Stimulated activated CD4-positive, alpha-beta T cell treated with anti-CD3 and anti-CD28 coated beads, Interleukin-1b, Interleukin-23, amount 100 ng/mL, for 4 hours (primary cell): ENCODE data around the gene SH3BP4.

Source experiments
- DNase-seq, 2 donors: peaks; one replicate each; pipeline ENCODE4 v3.0.0-alpha.2; 2020; ENCODE audit warnings: low read depth in 2 of 2

The SH3BP4 gene

GRCh38 chr2:234998404-234999211 is 46.8 kb downstream of the SH3BP4 start:
- DNase-seq, result no peak

DNA sequence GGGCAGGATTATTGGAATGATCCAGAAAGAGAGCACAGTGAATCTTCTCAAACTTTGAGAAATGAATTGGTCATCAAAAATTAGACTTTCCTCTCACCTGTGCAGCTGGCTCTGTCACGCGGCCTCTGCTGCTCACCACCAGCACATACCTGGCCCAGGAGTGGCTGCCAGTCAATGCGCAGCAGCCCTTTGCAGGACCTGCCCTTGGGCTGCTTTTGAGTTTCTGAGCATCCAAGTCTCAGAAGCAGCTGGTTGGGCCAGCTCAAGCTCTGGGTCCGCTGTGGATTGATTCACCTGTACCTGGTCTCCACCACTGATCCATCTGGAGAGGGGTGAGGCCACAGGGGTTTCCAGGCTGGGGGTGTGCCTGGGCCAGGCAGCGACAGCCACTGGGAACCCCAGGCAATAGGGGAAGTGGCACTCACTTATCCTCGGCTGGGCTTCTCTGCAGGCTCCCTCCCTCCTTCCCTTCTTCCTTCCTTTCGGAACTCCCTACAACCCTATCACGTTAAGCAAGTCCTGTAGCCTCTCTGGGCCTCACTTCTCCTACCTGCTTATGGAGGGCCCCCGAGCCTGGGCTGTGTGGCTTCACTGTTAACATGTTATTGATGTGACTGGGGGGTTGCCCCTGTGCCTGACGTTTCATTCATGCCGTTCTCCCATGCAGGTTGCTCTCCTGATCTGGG is 48.1 kb downstream of the SH3BP4 start:
- DNase-seq, result no peak

GRCh38 chr2:235000426-235001236 is 48.8 kb downstream of the SH3BP4 start:
- no peak for DNase-seq

GRCh38 chr2:235001237-235002133 is 49.7 kb downstream of the SH3BP4 start:
- no peak for DNase-seq

DNA sequence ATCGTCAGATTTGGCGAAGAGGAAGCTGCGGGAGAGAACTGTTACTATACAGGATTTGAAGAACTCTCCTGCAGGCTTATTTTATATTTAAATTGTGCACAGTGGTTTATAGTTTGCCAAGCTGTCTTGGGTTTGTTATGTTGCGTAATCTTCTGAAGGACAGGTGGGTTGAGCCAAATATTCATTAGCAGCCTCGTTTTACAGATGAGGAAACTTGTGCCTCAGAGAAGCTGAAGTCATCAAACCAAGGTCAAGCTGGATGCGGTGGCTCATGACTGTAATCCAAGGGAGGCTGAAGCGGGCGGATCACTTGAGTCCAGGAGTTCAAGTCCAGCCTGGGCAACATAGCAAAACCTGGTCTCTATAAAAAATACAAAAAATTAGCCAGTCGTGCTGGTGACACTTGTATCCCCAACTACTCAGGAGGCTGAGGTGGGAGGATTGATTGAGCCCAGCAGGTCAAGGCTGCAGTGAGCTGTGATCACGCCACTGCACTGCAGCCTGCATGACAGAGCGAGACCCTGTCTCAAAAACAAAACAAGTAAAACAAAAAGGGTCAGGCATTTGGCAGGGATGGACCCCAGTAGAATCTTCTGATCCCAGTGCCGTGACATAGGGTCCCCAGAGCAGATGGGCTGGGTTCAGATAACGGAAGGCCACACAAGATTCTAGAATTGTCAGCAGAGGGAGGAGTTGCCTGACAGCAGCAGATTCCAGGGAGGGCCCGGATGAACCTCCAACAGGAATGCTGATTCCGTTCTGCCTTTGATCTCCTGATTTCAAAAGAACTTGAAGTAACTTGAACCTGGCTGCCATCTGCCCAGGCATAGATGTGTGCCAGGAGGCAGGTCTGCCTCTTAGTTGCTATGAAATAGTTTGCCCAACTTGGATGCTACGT is 50.6 kb downstream of the SH3BP4 start:
- no peak for DNase-seq

- no peak for DNase-seq
Measured at GRCh38 chr2:235003096-235003775, 51.4 kb downstream of the SH3BP4 start.

DNA sequence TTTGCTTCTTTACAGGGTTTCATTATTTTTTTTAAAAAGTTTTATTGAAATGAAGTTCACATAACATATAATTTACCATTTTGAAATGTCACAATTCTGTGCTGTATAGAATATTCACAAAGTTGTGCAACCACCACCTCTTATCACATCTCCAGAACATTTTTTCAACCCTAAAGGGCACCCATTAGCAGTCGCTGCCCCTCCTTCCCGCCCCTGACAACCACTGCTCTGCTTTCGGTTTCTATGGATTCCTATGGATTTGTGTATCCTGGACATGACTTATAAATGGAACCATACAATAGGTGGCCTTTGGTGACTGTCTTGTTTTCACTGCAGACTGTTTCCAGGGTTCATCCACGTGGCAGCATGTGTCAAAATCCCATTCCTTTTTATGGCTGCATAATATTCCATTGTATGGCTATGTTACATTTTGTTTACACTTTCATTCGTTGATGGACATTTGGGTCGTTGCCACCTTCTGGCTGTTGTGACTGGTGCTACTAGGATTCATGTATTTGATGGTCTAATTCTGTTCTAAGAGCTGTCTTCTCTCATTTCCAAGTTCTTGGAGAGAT is 52.6 kb downstream of the SH3BP4 start:
- DNase-seq, result no peak

DNA sequence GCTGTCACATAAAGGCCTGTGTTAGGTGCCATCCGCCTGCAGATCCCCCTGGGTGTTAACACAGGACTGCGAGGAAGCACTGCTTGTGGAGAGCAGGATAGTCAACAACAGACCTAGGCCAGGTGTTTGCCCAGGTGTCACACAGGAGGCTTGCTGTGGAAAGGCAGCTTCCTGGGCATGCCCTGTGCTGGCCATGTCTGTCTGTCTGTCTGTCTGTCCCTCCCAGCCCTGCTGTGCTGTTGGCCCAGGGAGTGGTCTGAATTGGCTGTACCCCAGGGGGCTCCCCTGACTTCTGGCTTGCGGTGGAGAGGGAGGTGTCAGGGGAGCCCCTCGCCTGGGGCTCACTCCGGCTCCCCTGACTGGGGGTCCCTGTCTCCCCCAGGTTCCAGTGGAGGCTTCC is 53.2 kb downstream of the SH3BP4 start:
- DNase-seq, result no peak

DNA sequence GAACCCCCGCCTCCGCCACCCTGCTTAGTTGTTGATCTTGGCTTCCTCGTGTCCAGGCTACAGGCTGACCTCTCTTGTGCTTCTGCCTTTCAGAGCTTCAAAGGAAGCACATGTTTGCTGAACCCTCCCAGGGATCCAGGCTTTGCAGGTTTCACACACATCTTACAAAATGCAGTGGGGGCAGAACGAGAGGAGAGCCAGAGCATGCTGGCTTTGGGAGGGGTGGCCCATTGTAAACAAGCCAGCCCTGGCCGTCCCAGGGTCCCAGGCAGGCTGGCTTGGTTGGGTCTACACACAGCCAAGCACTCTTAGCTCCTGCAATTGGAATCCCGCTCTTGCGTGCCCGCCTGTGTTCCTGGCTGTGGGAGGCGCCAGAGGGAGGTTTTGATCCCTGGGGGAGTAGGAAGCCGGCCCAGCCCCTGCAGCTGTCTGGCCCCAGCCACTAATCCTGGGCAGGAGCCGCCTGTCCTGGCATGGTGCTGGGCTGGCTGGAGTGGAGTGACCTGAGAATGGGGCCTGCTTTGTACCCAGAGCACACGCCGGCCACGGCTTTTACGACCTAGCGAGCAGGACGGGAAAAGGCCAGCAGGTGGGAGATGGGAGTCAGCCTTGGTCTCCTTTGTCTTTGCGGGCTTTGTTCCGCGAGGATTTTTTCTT is 53.9 kb downstream of the SH3BP4 start:
- DNase-seq, result no peak

GRCh38 chr2:235006461-235006860 is 54.6 kb downstream of the SH3BP4 start:
- no peak for DNase-seq

- no peak for DNase-seq
Measured at GRCh38 chr2:235006986-235007385, 55.2 kb downstream of the SH3BP4 start.

- DNase-seq, result no peak
Measured at GRCh38 chr2:235007664-235008457, 56.0 kb downstream of the SH3BP4 start.

DNA sequence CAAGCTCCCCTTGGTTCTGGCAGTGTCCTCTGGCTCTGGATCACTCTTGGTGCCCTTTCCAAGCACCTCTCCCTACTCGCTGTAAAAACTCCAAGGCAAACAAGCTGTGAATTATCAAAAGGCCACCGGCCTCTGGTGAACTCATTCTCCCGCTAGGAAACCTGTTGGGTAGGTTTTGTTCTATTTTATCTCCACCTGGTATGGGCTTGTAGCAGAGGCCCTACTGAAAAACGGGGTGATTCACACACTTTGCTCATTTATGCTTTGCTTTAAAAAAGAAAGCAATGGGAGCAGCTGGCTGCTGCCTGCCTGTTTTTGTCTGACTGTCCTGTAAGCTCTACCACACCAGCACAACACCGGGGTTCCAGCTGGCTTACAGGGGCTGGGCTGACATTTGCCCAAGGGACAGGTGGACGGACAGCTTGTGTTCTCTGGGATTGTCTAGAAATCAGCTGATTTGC is 56.8 kb downstream of the SH3BP4 start:
- no peak for DNase-seq

DNA sequence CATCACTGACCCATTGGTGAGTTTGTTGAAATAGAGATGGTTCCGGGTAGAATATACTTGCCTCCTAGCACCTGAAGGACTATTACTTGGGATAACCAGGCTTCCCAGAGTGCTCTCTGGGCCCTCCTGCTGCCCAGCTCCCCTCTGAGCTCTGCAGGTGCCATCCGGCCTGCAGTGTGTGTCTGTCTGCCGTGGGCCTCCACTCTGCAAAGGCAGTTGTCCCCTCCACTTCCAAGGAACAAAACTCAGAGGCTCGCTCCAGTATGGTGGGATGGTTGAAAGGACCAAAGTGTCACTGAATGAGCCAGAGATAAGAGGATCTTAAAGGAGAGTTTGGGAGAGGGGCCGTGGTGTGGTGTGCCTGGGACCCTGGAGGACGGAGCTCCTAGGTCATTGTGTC is 57.3 kb downstream of the SH3BP4 start:
- no peak for DNase-seq

DNA sequence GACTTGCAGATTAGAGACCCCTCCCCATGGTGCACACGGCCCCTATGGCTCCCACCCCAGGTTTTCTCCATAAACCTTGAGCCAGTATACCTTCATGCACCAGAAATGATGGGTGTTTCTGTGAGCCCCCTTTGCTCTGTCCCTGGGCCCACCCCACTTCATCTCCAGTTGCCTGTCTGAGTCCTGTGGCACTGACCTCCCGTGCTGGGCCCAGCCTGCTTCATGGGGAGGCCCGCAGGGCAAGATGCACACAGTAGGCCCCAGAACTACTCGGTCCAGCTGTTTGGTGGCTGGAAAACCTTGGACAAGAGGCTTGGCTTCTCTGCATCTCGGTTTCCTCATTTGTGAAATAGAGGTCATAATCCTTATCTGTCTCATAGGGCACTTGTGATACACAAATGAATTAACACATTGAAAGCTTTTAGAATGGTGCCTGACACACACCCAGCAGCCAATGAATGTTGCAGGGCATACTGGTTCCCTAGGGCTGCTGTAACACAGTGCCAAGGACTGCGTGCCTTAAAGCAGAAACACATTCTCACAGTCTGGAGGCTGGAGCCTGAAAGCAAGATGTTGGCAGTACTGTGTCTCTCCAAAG is 58.4 kb downstream of the SH3BP4 start:
- no peak for DNase-seq

DNA sequence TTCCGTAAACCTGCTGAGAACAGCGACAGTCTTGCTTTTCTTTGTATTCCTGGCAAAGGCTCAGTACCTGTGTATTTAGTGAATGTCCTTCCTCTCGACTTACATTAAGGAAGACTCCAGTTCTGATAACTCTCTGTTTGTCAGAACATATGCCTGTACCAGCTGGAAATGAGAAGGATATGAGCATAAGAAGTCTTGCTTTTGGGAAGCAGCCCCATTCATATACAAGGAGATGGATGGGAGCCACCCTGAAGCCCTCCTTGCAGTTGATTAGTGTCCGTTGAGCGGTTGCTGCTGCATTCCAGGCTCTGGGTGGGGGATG is 59.8 kb downstream of the SH3BP4 start:
- no peak for DNase-seq

GRCh38 chr2:235011929-235012631 is 60.3 kb downstream of the SH3BP4 start:
- no peak for DNase-seq
